Stimulated activated naive CD4-positive, alpha-beta T cell treated with Interleukin-2 at 50 U/mL for 16 hours (primary cell): ENCODE results near the gene XRRA1.
"Not testable (repeated sequence)": the region's sequence is repeated elsewhere in the genome, so short reads cannot be mapped to it uniquely, and the experiment has no call there.

Experiments used
- DNase-seq: peaks from one replicate; lab custom pipeline; 2025; lab: John Stamatoyannopoulos, UW

Gene XRRA1

DNA sequence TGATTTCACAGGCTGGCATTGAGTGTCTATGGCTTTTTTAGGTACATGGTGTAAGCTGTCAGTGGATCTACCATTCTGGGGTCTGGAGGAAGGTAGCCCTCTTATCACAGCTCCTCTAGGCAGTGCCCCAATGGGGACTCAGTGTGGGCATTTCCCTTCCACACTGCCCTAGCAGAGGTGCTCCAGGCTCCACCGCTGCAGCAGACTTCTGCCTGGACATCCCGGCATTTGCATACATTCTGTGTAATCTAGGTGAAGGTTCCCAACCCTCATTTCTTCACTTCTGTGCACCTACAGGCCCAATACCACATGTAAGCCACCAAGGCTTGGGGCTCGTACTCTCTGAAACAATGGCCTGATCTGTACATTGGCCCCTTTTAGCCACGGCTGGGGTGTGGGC is 122.0 kb downstream of the XRRA1 start:
- DNase-seq, result no peak

DNA sequence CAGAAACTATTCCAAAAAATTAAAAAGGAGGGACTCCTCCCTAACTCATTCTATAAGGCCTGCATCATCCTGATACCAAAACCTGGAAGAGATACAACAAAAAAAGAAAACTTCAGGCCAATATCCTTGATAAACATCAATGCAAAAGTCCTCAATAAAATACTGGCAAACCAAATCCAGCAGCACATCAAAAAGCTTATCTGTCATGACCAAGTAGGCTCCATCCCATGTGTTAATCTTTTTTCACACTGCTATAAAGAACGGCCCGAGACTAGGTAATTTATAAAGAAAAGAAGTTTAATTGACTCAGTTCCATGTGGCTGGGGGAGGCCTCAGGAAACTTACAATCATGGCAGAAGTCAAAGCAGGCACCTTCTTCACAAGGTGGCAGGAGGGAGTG is 123.3 kb downstream of the XRRA1 start:
- not testable (repeated sequence) for DNase-seq

DNA sequence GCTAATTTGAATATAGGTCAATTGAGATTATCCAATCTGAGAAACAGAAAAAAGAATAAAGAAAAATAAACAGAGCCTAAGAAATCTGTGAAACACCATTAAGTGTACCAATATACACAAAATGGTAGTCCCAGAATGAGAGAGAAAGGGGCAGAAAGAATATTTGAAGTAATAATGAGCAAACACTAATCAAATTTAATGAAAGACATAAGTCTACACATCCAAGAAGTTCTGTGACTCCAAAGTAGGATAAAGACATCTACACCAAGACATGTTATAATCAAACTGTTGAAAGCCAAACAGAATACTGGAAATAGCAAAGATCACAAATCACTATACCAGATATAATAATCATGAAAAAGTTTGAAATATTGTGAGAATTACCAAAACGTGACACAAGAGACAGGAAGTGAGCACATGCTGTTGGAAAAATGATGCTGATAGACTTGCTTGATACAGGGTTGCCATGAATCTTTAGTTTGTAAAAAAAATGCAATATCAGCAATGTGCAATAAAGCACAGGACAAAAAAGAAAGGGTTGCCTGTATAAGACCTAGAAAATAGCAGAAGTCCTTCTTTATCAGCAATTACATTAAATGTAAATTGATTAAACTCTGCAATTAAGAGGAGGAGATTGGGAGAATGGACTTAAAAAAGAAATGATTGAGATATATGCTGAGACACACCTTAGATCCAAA is 124.5 kb downstream of the XRRA1 start:
- DNase-seq, result no peak

DNA sequence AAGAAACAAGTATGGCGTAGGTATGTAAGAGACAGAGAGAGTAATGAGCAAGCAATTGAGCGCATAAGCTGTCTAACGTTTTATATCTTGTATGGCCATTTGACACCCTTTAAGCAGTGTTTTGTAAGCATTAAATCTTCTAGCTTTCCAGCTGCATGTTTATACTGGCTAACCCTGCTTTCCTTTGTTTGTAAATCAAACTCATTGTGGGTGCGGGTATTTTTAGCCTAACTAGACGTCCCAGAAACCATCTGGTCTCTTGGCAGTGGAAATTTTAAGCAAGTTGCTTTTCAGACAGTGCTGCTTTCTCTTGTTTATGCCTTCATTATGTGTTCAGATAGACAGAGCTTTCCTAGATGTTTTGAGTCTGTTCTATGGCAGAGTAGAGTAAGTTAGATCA is 126.7 kb downstream of the XRRA1 start:
- DNase-seq, result no peak

DNA sequence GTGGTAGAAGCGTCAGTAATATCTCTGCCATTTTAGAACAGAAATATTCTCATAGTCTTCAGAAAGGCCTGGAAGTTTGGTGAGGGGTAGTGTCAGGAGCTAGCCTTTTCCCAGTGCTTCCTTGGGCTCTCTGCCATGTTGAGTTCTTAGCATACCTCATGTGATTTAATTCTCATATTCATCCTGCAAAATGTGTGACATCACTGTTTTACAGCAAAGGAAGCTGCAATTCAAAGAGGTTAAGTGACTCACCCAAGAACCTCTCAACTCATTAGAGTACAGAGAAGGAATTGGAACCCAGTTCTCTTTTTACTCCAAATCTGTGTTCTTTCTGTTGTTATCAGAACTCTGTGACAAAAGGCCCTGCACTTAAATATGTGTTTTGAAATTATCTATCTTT is 128.1 kb downstream of the XRRA1 start:
- no peak for DNase-seq

DNA sequence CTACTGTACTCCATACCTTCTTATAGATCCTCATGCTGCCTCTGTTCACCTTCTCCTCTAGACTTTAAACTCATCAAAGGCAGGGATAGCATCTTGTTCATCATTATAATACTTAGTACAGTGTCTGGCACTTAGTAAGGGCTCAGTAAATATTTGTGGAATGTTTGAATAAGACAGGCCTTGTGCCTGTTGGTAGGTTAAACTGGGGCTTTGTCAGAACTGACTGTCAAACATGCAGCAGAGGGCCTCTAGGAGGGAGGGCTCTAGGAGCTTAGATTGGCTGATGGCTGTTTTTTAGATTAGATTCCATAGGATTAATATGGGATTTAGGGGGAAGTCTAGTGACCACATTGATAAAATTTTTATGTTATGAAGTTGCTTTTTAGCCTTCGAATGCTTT is 129.5 kb downstream of the XRRA1 start:
- DNase-seq, result no peak

DNA sequence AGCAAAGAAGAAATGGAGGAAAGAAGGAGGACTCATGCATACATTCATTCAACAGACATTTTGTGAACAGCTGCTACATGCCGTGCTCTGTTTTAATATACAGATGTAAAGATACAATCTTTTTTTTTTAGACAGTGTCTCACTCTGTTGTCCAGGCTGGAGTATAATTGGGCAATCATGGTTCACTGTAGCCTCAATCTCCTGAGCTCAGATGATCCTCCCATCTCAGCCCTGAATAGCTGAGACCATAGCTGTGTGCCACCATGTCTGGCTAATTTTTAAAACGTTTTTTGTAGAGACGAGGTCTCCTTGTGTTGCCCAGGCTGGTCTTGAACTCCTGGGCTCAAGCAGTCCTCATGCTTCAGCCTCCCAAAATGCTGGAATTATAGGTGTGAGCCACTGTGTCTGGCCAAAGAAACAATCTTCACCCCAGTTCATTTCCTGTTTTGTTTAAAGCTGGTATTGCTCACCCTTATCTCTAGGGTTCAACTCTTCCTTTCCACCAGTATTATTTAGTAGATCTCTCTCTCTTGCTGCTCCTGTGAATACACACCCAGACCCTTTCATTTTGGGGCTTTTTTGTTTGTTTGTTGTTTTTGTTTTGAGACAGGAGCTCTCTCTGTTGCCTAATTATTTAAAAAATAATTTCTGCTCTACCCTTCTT is 130.5 kb downstream of the XRRA1 start:
- DNase-seq, result no peak

DNA sequence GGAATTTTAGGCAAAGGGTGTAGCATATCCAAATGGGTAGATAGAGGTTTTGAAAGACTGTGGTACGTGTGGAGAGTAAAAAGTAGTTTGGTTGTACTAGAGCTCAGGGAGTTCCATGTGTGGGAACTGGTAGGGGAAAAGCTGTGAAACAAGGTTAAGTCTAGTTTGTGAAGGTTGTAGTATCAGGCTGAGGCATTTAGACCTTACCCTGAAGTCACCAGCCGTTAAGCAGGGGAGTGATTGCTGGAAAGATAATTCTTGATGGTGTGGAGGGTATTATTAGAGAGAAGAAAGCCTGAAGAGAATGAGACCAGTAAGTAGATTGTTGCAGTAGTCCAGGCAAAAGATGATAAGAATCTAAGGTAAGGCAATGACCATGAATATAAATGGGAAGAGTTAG is 132.2 kb downstream of the XRRA1 start:
- no peak for DNase-seq

DNA sequence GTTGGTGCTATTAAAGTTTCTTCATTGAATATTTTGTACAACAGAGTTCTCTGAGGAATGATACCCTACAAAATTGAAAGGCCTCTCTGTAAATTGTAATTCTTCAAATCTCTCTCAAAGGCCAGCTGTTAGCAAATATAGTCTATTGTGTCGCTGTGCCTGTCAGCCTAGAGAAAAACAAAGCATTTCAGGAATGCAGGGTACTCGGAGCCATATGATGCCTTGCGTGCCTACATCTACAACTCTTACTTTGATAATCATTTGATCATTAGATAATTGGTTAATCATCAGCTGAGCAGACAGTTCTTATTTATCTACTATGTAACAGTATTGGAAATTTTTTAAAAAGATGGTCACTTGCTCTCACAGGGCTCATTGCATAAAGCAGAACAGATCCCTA is 132.9 kb downstream of the XRRA1 start:
- no peak for DNase-seq

DNA sequence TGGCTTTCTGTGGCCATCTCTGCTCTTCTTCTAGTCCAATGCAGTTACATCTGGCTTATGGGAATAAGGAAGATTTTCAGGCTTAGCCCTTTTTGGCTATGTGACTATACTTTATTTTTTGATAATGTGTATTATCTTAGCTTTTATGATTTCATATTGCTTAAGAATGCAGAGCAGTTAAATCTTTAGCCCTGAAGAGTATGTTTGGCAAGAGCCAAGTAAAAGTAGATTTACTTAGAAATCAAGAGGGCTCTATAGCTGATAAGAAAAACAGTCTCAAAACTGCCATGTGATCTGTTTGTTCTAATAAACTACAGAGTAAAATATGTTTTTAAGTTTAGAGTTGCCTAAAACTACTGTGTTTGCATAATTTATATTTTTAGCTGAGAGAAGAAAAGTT is 139.1 kb downstream of the XRRA1 start:
- no peak for DNase-seq

DNA sequence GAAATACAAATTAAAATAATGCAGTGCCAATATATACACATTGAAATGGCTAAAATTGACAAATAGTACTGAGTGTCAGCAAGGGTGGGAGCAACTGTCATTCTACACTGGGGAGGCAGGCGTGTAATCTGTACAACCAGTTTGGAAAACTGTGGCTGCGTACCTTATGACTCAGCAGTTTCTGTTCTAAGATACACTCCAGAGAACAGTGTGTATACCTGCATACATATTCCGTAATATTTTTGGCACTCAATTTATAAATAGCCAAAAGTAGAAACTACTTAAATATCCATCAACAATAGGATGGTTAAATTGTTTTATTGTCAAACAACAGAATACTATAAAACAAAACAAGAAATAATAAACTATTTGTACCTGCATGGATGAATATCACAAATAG is 142.6 kb downstream of the XRRA1 start:
- DNase-seq, result no peak

DNA sequence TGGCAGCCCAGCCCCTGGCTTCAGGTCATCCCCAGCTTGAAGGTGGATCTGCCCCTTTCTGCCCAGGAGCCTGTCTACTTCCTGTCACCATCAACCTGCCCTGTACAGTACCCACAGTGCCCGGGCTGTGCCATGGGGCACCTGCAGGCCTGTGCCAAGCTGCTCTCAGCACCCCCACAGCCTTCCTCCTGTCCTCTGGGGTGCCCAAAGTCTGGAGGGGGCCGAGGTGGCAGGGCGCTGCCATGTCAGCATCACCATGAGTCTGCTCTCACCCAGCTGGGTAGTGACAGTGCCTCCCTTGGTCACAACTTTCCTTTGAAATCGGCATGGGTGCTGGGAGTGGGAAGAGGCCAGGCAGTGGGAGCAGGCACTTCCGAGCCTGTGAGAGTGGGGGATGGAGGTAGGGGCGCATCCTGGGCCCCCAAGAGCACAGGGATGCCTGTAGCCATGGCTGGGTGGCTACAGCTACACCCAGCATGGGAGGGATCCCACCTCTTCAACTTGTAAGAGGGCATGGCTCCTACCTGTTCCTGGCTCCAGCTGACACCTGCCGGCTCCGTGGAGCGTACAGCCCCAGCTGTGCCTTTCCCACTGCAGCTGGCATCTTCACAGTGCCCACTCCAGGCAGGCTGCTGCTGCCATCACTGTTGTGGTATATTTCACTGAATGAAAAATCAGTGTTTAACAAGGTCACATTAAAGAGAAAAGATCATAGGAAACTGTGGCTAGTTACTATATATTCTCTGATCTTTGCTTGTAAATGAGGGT is 157.4 kb downstream of the XRRA1 start:
- DNase-seq, result no peak
